Skeletal muscle satellite cell (primary cell): ENCODE measurements around the gene SOX1.

Experiments used
- H3K27me3 ChIP-seq: 2 replicates; pipeline ENCODE4 v1.7.0; 2013; ENCODE audit warnings: low read length; ENCODE audit not compliant: control insufficient read depth, insufficient read depth
- H3K36me3 ChIP-seq: 2 replicates; pipeline ENCODE4 v1.7.0; 2013; ENCODE audit warnings: mild to moderate bottlenecking, control low read depth, low read length; ENCODE audit not compliant: insufficient read depth
- H3K4me1 ChIP-seq: 2 replicates; pipeline ENCODE4 v1.7.0; 2013; ENCODE audit warnings: low read length; ENCODE audit not compliant: control insufficient read depth, insufficient read depth
- H3K4me2 ChIP-seq: 2 replicates; pipeline ENCODE4 v1.7.0; 2013; ENCODE audit warnings: mild to moderate bottlenecking, low read length
- H3K4me3 ChIP-seq: 2 replicates; pipeline ENCODE4 v1.7.0; 2013; ENCODE audit warnings: low read length
- H3K9ac ChIP-seq: 2 replicates; pipeline ENCODE4 v1.7.0; 2013; ENCODE audit warnings: mild to moderate bottlenecking, low read depth, low read length, moderate library complexity
- H3K9me3 ChIP-seq: replicated peaks from 2 replicates; pipeline ENCODE4 v1.7.0; 2013; ENCODE audit warnings: mild to moderate bottlenecking, control low read depth, low read length

The SOX1 gene

DNA sequence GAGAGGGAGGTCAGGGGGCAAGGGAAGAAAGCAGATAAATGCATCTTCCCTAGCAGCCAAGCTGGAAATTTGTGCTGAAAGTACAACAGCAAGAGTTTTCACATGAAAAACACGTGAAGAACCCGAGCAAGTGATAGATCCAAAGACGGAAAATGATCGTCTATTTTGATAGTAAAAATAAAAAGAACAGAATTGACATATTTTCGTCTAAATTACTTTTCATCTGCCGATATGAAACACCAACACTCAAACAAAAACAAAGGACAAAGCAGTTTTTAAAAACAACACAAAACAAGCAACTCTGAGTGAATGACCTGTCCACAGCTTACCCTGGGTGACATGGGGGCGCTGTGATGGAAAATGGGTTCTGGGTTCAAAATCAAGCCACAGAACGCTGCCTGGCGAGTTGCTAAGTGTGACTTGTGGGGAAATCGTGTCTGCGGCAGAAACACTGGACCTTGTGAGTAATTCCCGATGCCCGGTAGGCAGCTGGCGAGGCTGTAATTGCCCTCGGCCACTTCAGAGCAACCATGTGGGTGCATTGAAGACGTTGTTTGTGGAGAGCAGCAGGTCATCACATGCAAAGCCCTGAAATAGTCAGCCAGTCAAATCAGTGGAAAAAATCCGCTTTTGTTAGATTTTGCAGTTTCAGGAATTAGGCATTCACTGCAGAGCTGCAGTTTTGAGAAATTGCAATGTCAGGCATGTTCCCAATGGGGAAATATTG lies 7.4 kb downstream of the SOX1 start:
- Histone ChIP-seq H3K9ac (no peak overlapping the region), H3K4me3 (no peak overlapping the region), H3K27me3 (peaks cover 59% of the 10 kb centered on the region), H3K36me3 (no peaks in the 10 kb centered on the region), H3K4me2 (no peak overlapping the region), H3K9me3 (no peaks in the 10 kb centered on the region), H3K4me1 (no peaks in the 10 kb centered on the region)

DNA sequence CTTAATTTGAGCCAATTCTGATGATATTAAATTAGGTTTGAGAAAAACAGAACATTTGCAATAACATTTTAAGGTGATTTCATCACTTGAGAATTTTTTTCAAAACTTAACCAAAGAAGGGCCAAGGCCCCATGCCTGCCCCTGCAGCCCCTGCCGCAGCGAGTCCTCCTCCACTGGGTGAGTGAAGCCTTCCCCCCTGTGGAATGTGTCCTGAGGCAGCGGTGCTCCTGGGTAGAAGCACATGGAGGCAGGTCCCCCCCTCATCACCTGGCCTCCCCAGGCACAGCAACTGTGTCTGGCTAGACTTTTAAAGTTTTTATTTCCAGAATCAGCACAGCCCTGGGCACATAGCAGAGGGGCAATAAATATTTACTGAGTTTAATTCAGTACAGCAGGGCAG lies 10.8 kb downstream of the SOX1 start:
- Histone ChIP-seq H3K9me3 (no peaks in the 10 kb centered on the region), H3K4me2 (no peak overlapping the region), H3K27me3 (peaks cover 33% of the 10 kb centered on the region), H3K36me3 (no peaks in the 10 kb centered on the region), H3K9ac (no peak overlapping the region), H3K4me3 (no peak overlapping the region), H3K4me1 (no peaks in the 10 kb centered on the region)

DNA sequence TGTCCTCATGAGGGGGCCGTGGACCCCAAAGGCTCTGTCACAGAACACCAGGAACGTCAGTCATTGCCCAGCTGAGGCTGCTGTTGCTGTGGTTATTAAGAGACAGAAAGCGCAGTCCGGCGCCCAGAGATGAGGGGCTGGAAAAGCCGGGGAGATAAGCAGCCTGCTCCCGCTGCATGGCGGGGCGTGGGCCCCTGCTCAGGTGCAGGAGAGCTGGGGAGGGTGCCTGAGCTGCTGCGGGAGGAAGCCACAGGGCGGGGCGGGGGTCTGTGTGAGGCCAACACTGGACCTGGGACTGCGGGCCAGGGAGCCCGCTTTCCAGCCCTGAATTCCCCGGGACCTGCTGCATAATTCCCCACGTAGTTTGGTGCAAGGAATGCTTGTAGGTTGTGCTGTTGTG lies 11.3 kb downstream of the SOX1 start:
- Histone ChIP-seq H3K27me3 (peaks cover 33% of the 10 kb centered on the region), H3K36me3 (no peaks in the 10 kb centered on the region), H3K4me2 (no peak overlapping the region), H3K4me3 (no peak overlapping the region), H3K4me1 (no peaks in the 10 kb centered on the region), H3K9me3 (no peaks in the 10 kb centered on the region), H3K9ac (no peak overlapping the region)

DNA sequence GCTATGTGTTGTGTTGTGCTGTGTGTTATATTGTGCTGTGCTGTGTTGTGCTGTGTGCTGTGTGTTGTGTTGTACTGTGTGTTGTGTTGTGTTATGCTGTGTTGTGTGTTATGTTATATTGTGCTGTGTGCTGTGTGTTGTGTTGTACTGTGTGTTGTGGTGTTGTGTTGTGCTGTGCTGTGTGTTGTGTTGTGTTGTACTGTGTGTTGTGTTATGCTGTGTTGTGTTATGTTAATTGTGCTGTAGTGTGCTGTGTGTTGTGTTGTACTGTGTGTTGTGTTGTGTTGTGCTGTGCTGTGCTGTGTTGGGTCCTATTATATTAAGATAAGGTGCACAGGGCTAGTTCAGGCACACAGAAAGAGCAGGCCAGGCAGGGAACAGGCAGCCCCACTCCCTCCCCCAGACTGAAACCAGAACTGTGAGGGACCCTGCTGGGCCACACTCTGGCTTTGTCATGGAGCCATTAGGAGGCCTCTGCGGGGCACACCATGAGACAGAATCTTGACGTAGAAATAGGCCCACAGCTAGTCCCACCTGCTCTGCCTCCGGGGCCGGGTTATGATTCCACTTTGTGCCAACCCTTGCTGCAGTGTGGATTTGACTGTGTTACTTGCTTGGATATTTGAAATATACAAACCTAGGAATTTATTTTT lies 12.1 kb downstream of the SOX1 start:
- peaks cover 27% of the 10 kb centered on the region for H3K27me3 ChIP-seq
- H3K9ac ChIP-seq = no peak overlapping the region
- no peaks in the 10 kb centered on the region for H3K9me3 ChIP-seq
- no peaks in the 10 kb centered on the region for H3K4me1 ChIP-seq
- H3K4me3 ChIP-seq = no peak overlapping the region
- H3K36me3 ChIP-seq = no peaks in the 10 kb centered on the region
- H3K4me2 ChIP-seq = no peak overlapping the region

DNA sequence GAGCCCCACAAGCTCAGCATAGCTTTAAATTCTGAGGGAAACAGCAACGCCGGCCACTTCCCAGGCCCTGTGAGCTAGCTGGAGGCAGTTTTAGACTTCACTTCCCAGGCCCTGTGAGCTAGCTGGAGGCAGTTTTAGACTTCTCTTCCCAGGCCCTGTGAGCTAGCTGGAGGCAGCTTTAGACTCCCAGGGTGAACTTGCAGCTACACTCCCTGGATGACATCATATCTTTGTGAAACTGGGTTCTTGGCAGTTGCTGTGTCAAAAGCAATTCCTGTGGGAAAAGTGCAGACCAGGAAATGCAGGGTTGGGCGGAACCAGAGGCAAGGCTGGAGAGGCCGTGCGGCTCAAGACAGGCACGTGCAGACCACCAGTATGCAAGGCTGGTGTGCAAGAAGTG lies 12.7 kb downstream of the SOX1 start:
- no peaks in the 10 kb centered on the region for H3K9me3 ChIP-seq
- H3K9ac ChIP-seq = no peak overlapping the region
- no peak overlapping the region for H3K4me2 ChIP-seq
- no peak overlapping the region for H3K4me3 ChIP-seq
- H3K4me1 ChIP-seq = no peaks in the 10 kb centered on the region
- H3K36me3 ChIP-seq = no peaks in the 10 kb centered on the region
- H3K27me3 ChIP-seq = peaks cover 20% of the 10 kb centered on the region

DNA sequence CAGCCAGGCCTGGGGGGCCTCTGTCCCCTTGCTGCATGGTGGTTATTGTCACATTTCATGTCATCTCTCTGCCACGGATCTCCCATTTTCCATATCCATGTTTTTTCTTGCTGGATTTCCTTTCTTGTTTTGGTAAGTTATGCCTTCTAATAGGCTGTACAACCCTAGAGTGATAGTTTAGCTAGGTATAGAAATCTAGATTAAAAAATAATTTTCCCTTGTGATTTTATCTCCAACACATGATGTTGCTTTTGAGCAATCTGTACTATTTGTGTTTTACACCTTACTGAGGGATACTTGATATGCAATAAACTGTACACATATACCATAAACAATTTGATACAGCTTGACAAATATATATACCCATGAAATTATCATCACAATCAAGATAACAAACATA lies 17.0 kb downstream of the SOX1 start:
- Histone ChIP-seq H3K27me3 (no peaks in the 10 kb centered on the region), H3K36me3 (no peaks in the 10 kb centered on the region), H3K4me1 (no peaks in the 10 kb centered on the region), H3K4me3 (no peak overlapping the region), H3K9ac (no peak overlapping the region), H3K4me2 (no peak overlapping the region), H3K9me3 (no peaks in the 10 kb centered on the region)

DNA sequence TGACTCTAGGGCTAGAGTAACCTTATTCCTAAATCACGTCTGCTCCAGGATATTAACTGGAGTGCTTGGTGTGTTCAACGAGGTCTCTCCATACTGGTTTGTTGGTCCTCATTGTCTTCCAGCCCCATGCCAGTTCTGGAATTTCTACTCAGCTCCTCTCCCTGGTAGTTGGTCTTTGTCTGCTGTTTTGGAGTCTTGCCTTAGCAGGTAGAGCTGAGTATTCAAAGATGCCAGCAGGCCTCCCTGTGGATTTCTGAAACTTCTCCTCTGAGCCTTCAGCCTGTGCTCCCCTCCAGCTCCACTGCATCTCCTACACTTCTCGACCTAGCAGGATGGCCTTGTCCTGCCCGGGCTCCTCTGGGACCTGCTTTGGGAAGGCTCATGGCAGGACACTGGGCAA lies 25.5 kb downstream of the SOX1 start:
- Histone ChIP-seq H3K4me2 (no peak overlapping the region), H3K4me1 (no peaks in the 10 kb centered on the region), H3K4me3 (no peak overlapping the region), H3K36me3 (no peaks in the 10 kb centered on the region), H3K27me3 (no peaks in the 10 kb centered on the region), H3K9me3 (peaks cover 10% of the 10 kb centered on the region), H3K9ac (no peak overlapping the region)

DNA sequence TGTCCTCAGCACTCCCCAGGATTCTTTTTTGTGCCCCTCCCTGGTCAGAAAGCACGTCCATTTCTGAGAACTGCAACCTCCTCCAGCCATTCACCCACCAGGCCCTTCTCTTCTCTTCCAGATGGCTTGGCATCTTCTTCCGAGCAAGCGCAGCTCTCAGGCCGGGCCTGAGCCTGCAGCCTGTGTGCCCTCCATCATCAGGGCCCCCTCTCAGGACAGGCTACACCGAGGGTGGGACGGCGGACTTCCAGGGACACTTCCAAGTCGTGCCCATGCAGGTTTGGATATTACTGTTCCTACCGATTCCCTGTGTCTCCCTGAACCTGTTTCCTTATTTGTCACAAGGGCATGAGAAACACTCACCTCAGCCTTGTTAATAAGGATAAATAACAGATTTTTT lies 28.4 kb downstream of the SOX1 start:
- no peak overlapping the region for H3K4me3 ChIP-seq
- H3K4me1 ChIP-seq = no peaks in the 10 kb centered on the region
- H3K9ac ChIP-seq = no peak overlapping the region
- H3K36me3 ChIP-seq = no peaks in the 10 kb centered on the region
- no peaks in the 10 kb centered on the region for H3K27me3 ChIP-seq
- peaks cover 10% of the 10 kb centered on the region for H3K9me3 ChIP-seq
- no peak overlapping the region for H3K4me2 ChIP-seq

DNA sequence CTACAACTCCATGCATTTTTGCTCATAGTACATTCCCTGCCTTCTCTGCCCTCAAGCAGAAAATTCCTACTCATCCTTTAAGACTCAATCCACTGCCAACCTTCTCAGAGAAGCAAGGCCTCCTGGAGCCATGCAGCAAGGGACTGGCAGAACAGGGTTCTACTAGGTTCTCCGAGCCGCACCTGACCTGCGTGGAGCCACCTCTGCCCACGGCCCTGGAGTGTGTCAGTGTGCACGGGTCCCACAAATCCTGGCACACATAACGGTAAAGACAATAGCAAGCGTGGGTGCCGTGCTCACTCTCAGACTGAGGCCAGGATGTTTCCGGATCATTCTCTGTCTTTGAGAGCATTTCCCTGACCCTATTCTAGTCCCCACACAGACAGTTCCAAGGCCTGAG lies 30.0 kb downstream of the SOX1 start:
- H3K4me1 ChIP-seq = no peaks in the 10 kb centered on the region
- H3K9me3 ChIP-seq = peaks cover 10% of the 10 kb centered on the region
- no peak overlapping the region for H3K9ac ChIP-seq
- H3K27me3 ChIP-seq = no peaks in the 10 kb centered on the region
- no peak overlapping the region for H3K4me3 ChIP-seq
- H3K36me3 ChIP-seq = no peaks in the 10 kb centered on the region
- no peak overlapping the region for H3K4me2 ChIP-seq

DNA sequence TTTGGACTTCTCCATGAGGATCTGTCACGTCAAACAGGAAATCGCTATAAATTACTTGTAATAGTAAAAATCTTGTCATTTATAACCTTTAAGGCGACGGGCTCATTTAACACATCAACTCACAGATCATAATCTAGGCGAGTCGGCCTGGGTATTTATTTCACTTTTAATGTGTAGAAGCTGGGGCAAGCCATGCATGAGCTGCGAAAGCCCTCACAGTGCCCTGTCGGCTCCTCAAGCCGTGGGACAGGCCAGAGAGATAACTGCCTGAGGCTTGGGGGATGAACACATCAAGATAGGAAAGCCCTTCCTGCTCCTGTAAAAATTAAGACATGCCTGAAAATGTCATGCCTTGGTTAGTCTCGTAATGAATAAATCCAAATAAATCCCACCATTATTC lies 30.8 kb downstream of the SOX1 start:
- Histone ChIP-seq H3K9ac (no peak overlapping the region), H3K4me3 (no peak overlapping the region), H3K4me2 (no peak overlapping the region), H3K4me1 (no peaks in the 10 kb centered on the region), H3K27me3 (no peaks in the 10 kb centered on the region), H3K36me3 (no peaks in the 10 kb centered on the region), H3K9me3 (peaks cover 10% of the 10 kb centered on the region)

DNA sequence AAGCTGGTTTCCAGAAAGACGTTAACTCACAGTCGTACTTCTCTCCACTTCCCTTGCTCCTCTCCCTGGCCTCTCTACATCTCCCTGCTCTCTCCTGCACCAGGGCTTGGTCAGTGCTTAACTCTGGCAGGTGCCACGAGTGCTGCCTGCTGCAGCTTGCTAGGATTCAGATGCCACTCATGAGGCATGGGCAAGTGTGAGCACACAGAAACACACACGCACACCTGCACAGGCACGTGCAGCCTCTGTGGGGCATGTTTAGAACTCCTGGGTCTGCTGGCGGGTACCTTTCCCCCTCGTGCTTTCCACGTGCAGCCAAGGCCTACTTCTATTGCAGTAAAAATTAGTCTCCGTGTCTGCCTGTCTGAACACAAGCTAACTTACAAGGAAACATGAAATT lies 31.8 kb downstream of the SOX1 start:
- Histone ChIP-seq H3K9me3 (peaks cover 10% of the 10 kb centered on the region), H3K4me1 (no peaks in the 10 kb centered on the region), H3K4me3 (no peak overlapping the region), H3K27me3 (no peaks in the 10 kb centered on the region), H3K4me2 (no peak overlapping the region), H3K36me3 (no peaks in the 10 kb centered on the region), H3K9ac (no peak overlapping the region)

DNA sequence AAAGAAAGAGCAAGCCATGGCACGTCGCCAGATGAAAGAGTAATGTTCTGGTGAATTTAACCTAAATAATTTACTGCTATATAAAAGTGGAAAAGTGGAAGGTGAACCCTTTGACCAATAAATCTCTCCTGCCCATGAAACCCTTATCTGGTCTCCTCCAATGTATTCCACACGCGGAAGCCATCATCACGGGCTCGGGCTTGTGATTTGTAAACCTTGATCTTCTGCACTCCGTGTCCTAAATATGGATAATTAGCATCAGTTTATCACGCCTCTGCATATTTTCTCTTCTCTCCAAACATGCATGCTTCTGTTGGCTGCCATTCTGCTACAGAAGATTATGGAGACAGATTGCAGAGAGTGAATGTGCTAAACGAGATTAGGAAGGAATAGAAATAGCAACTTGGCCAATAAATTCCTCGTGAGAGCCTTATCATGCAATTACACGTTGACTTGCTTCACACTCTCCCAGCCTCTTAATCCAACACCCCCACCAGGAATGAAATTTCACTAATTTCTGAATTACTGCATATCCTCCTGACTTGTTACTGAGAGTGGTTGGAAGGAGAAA lies 34.5 kb downstream of the SOX1 start:
- H3K4me1 ChIP-seq = no peaks in the 10 kb centered on the region
- H3K27me3 ChIP-seq = no peaks in the 10 kb centered on the region
- no peak overlapping the region for H3K4me3 ChIP-seq
- no peaks in the 10 kb centered on the region for H3K36me3 ChIP-seq
- H3K9me3 ChIP-seq = peaks cover 2% of the 10 kb centered on the region
- H3K4me2 ChIP-seq = no peak overlapping the region
- no peak overlapping the region for H3K9ac ChIP-seq
